Nephron progenitor cell (in vitro differentiated cells): ENCODE data around the gene CKB.
A peak's percentile ranks its signal among the peaks of the same experiment; 100 is the strongest.

ENCODE experiments used
- DNase-seq: peaks from one replicate; pipeline ENCODE4 v3.0.0; 2021
- H3K27ac Mint-ChIP-seq: 2 replicates; pipeline ENCODE4 v1.8.0; 2021; ENCODE audit warnings: mild to moderate bottlenecking, moderate library complexity, mixed read lengths
- H3K27me3 Mint-ChIP-seq: 2 replicates; pipeline ENCODE4 v1.8.0; 2021; ENCODE audit warnings: mild to moderate bottlenecking, low read depth, mixed read lengths; ENCODE audit not compliant: poor library complexity
- H3K36me3 Mint-ChIP-seq: 2 replicates; pipeline ENCODE4 v1.8.0; 2021; ENCODE audit warnings: low read depth, mixed read lengths
- H3K4me1 Mint-ChIP-seq: 2 replicates; pipeline ENCODE4 v1.8.0; 2021; ENCODE audit warnings: mixed read lengths
- H3K4me3 Mint-ChIP-seq: 2 replicates; pipeline ENCODE4 v1.8.0; 2021; ENCODE audit warnings: mild to moderate bottlenecking, moderate library complexity, mixed read lengths
- H3K9me3 Mint-ChIP-seq: 2 replicates; pipeline ENCODE4 v1.8.0; 2021; ENCODE audit warnings: mild to moderate bottlenecking, moderate library complexity, mixed read lengths
- CTCF ChIP-seq: fragments of 200-600 bp; sonication (generic); IDR thresholded peaks from 2 replicates; pipeline ENCODE4 v1.5.0; 2021; ENCODE audit warnings: antibody characterized with exemption

CKB gene

GRCh38 chr14:103522649-103523574 is at the start of gene CKB:
CKB (minus strand) TSS chr14:103522830; CDS start chr14:103522493, 337 bp downstream.
- peaks cover 23% of the 10 kb centered on the region for H3K27me3 Mint-ChIP-seq
- no peak for TF ChIP-seq CTCF
- DNase-seq: peak; percentile 81
- peaks cover 68% of the 10 kb centered on the region for H3K4me1 Mint-ChIP-seq
- peak within 1 kb of the TSS; percentile 77 for H3K4me3 Mint-ChIP-seq
- no peaks in the 10 kb centered on the region for H3K9me3 Mint-ChIP-seq
- no peak within 1 kb of the TSS for H3K27ac Mint-ChIP-seq
- H3K36me3 Mint-ChIP-seq: peaks cover 8% of the 10 kb centered on the region

GRCh38 chr14:103569408-103569807 is 46.8 kb upstream of the CKB start:
- no peak for TF ChIP-seq CTCF
- Mint-ChIP-seq H3K27ac (peak overlapping the region; percentile 5), H3K27me3 (no peaks in the 10 kb centered on the region), H3K4me1 (peaks cover 25% of the 10 kb centered on the region), H3K9me3 (no peaks in the 10 kb centered on the region), H3K4me3 (no peak overlapping the region), H3K36me3 (peaks cover 11% of the 10 kb centered on the region)
- DNase-seq: peak; percentile 32

- no peak for TF ChIP-seq CTCF
- no peak overlapping the region for H3K4me3 Mint-ChIP-seq
- peaks cover 9% of the 10 kb centered on the region for H3K36me3 Mint-ChIP-seq
Measured at GRCh38 chr14:103568952-103569351, 46.3 kb upstream of the CKB start.

GRCh38 chr14:103563844-103564505 is 41.3 kb upstream of the CKB start:
- peak overlapping the region; percentile 60 for H3K27ac Mint-ChIP-seq
- peak overlapping the region; percentile 96 for H3K4me3 Mint-ChIP-seq
- H3K27me3 Mint-ChIP-seq: no peaks in the 10 kb centered on the region
- no peaks in the 10 kb centered on the region for H3K9me3 Mint-ChIP-seq
- no peak for TF ChIP-seq CTCF
- peaks cover 18% of the 10 kb centered on the region for H3K36me3 Mint-ChIP-seq
- no peak for DNase-seq
- H3K4me1 Mint-ChIP-seq: peaks cover 52% of the 10 kb centered on the region

More at GRCh38 chr14:103568952-103569351, 46.3 kb upstream of the CKB start:
- Mint-ChIP-seq H3K9me3 (no peaks in the 10 kb centered on the region), H3K27ac (peak overlapping the region; percentile 5), H3K4me1 (peaks cover 24% of the 10 kb centered on the region), H3K27me3 (no peaks in the 10 kb centered on the region)
- no peak for DNase-seq

GRCh38 chr14:103563226-103563620 is 40.6 kb upstream of the CKB start:
- Mint-ChIP-seq H3K27me3 (no peaks in the 10 kb centered on the region), H3K27ac (peak overlapping the region; percentile 60), H3K4me1 (peaks cover 56% of the 10 kb centered on the region), H3K36me3 (peaks cover 23% of the 10 kb centered on the region), H3K4me3 (peak overlapping the region; percentile 96), H3K9me3 (no peaks in the 10 kb centered on the region)
- DNase-seq: no peak
- no peak for TF ChIP-seq CTCF
